ENCODE results near the gene PRKCA. TPM values are rescaled to one million over a fixed set of nuclear protein-coding genes. Genes with fewer than 3 reads are reported as not detected.
A peak's percentile ranks its signal among the peaks of the same experiment; 100 is the strongest.

PRKCA gene
- total RNA-seq, 1 experiment from 2014 or later = 22.6 TPM

DNA sequence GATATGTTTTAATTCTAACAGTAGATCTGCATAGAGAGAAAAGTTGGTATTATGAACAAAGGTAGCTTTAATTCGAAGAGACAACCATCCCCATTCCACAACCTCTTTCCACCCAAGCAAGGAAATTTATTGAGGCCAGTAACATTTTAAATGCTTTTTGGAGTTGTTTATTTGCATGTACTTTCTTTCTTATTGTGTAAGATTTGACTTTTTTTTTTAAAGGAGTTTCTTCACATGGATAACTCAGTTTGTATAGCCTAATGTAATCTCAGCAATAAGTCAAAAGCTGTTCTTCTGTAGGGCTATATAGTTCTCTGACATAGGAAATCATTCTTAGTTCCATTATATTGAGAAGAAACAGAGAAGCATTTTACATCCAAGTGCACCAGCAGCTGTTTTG, 163.3 kb downstream of the PRKCA start:
- no peaks in the 10 kb centered on the region for H3K36me3 ChIP-seq (ENCODE audit: low read depth, low read length)
- H3F3A ChIP-seq (ENCODE audit: low read length, unreplicated experiment) = peaks cover 6% of the 10 kb centered on the region
- H3K4me1 ChIP-seq (ENCODE audit: insufficient read depth, low read length) = peaks cover 83% of the 10 kb centered on the region
- intact Hi-C loops (cut with micrococcal nuclease) = loop anchor here (1.0 to 2.0 kb wide), 2 partner anchors 77 to 102 kb away; no protein-coding TSS in a partner anchor
- peak overlapping the region; percentile 80 for H3K27ac ChIP-seq (ENCODE audit: low read length)
- DNase-seq (no peak), ATAC-seq (no peak)
- H3K9me3 ChIP-seq (ENCODE audit: low read length) = no peaks in the 10 kb centered on the region
- no peak overlapping the region for H3K4me3 ChIP-seq (ENCODE audit: low read length)
- H3K27me3 ChIP-seq (ENCODE audit: low read length) = no peaks in the 10 kb centered on the region
- no peaks in the 10 kb centered on the region for H3K9me2 ChIP-seq (replicated peaks; ENCODE audit: low read length)
- no TSS peak for BruUV-seq (replicated peaks)
- no peak overlapping the region for H2AFZ ChIP-seq (ENCODE audit: low read length)
- no peak overlapping the region for H3K9ac ChIP-seq (ENCODE audit: low read length)
- TF ChIP-seq EZH2phosphoT487 (IDR thresholded peaks at IDR 0.05; ENCODE audit: borderline replicate concordance, low read length) (no peak), EZH2 (IDR thresholded peaks at IDR 0.05; ENCODE audit: low read length, unreplicated experiment) (no peak)
- TF ChIP-seq, protein P1, sequence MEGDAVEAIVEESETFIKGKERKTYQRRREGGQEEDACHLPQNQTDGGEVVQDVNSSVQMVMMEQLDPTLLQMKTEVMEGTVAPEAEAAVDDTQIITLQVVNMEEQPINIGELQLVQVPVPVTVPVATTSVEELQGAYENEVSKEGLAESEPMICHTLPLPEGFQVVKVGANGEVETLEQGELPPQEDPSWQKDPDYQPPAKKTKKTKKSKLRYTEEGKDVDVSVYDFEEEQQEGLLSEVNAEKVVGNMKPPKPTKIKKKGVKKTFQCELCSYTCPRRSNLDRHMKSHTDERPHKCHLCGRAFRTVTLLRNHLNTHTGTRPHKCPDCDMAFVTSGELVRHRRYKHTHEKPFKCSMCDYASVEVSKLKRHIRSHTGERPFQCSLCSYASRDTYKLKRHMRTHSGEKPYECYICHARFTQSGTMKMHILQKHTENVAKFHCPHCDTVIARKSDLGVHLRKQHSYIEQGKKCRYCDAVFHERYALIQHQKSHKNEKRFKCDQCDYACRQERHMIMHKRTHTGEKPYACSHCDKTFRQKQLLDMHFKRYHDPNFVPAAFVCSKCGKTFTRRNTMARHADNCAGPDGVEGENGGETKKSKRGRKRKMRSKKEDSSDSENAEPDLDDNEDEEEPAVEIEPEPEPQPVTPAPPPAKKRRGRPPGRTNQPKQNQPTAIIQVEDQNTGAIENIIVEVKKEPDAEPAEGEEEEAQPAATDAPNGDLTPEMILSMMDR (conservative IDR thresholded peaks at IDR 0.05; ENCODE audit: low read depth, low read length) = no peak
- peaks cover 64% of the 10 kb centered on the region for H3K79me2 ChIP-seq (ENCODE audit: low read length)
- POLR2A ChIA-PET (ENCODE audit: unreplicated experiment) = no interaction called here
- no peaks in the 10 kb centered on the region for H4K20me1 ChIP-seq (ENCODE audit: low read length)
- CTCF ChIA-PET = no interaction called here
- no peak overlapping the region for H3K4me2 ChIP-seq (ENCODE audit: low read length)

DNA sequence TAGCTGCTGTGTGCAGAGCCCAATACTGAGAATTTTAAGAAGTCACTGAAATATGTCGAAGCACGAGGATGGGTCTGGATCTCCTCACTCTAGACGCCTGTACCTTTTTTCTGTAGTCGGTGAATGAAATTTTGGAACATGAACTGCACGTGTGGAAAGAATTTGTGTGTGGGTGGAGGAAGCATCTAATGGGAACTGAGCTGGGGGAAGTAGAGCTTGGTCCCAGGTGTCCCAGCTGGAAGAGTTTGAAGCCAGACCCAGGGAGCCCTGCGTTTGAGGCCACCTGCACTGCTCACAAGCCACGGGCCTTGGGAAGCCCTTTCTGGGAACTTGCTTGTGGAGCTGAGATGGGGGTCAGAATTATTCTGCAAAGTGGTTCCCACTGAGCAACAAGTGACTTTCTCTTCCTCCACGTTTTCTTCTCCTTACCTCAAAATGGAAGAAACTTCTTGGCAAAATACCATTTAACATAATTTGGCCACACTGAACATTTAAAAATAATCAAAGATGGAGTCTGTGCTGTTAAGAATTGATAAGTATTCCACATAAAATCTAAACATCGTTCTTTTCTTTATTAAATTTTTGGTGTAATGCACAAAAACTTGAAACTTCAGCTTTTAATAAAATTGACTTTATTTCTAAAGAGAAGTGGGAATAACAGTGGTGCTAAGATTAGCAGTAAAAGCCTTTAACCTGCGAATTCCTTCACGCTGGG, 163.8 kb downstream of the PRKCA start:
- no peaks in the 10 kb centered on the region for H3K27me3 ChIP-seq (ENCODE audit: low read length)
- H3F3A ChIP-seq (ENCODE audit: low read length, unreplicated experiment) = peaks cover 6% of the 10 kb centered on the region
- no peaks in the 10 kb centered on the region for H3K36me3 ChIP-seq (ENCODE audit: low read depth, low read length)
- peak overlapping the region; percentile 28 for H3K9ac ChIP-seq (ENCODE audit: low read length)
- peaks cover 78% of the 10 kb centered on the region for H3K4me1 ChIP-seq (ENCODE audit: insufficient read depth, low read length)
- TF ChIP-seq, protein P1 (conservative IDR thresholded peaks at IDR 0.05; ENCODE audit: low read depth, low read length) = no peak
- TF ChIP-seq EZH2 (IDR thresholded peaks at IDR 0.05; ENCODE audit: low read length, unreplicated experiment) = no peak
- TF ChIP-seq EZH2phosphoT487 (IDR thresholded peaks at IDR 0.05; ENCODE audit: borderline replicate concordance, low read length) = no peak
- H4K20me1 ChIP-seq (ENCODE audit: low read length) = no peaks in the 10 kb centered on the region
- H3K4me3 ChIP-seq (ENCODE audit: low read length) = peak overlapping the region; percentile 45
- H3K27ac ChIP-seq (ENCODE audit: low read length) = peak overlapping the region; percentile 80
- ChIA-PET CTCF (no interaction called here), POLR2A (ENCODE audit: unreplicated experiment) (no interaction called here)
- H2AFZ ChIP-seq (ENCODE audit: low read length) = peak overlapping the region; percentile 42
- no peaks in the 10 kb centered on the region for H3K9me2 ChIP-seq (replicated peaks; ENCODE audit: low read length)
- DNase-seq (no peak), ATAC-seq (no peak)
- no peaks in the 10 kb centered on the region for H3K9me3 ChIP-seq (ENCODE audit: low read length)
- BruUV-seq (replicated peaks) = no TSS peak
- peak overlapping the region; percentile 72 for H3K4me2 ChIP-seq (ENCODE audit: low read length)
- intact Hi-C loops (cut with micrococcal nuclease) = loop anchor here (2.0 kb wide), 1 partner anchor 77 kb away; no protein-coding TSS in a partner anchor
- H3K79me2 ChIP-seq (ENCODE audit: low read length) = peaks cover 60% of the 10 kb centered on the region

DNA sequence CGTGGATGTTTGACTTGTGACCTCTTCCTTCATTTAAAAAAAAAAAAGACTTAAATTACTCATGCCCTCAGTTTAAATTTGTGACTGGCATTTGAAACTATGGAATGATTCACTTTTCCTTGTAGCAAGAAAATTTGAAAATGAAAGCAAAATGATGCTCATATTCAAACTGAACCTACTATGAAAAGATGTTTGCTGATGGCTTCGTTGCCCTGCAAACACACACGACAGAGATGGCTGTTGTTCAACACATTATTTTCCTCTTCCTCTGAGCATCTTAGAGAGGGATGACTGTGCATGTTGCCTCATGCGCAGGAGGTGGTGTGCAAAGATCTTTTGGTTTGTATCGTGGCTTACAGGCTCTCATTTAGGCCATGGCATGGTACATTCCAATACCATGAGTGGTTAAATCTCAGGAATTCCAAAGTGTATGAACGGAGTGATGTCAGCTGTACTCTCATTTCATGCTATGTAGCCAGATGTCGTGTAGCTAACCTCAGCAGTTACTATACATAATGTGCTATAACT, 164.5 kb downstream of the PRKCA start:
- Histone ChIP-seq H3K9ac (ENCODE audit: low read length) (peak overlapping the region; percentile 28), H3K36me3 (ENCODE audit: low read depth, low read length) (no peaks in the 10 kb centered on the region), H3K4me3 (ENCODE audit: low read length) (peak overlapping the region; percentile 45), H3K9me3 (ENCODE audit: low read length) (no peaks in the 10 kb centered on the region), H3K9me2 (replicated peaks; ENCODE audit: low read length) (no peaks in the 10 kb centered on the region), H3K4me2 (ENCODE audit: low read length) (peak overlapping the region; percentile 72), H4K20me1 (ENCODE audit: low read length) (no peaks in the 10 kb centered on the region), H3F3A (ENCODE audit: low read length, unreplicated experiment) (peaks cover 6% of the 10 kb centered on the region), H3K27me3 (ENCODE audit: low read length) (no peaks in the 10 kb centered on the region), H3K4me1 (ENCODE audit: insufficient read depth, low read length) (peaks cover 71% of the 10 kb centered on the region), H2AFZ (ENCODE audit: low read length) (peak overlapping the region; percentile 42), H3K79me2 (ENCODE audit: low read length) (peaks cover 53% of the 10 kb centered on the region), H3K27ac (ENCODE audit: low read length) (peak overlapping the region; percentile 80)
- no TSS peak for BruUV-seq (replicated peaks)
- intact Hi-C loops (cut with micrococcal nuclease) = loop anchor here (1.0 to 2.0 kb wide), 4 partner anchors 42 to 80 kb away; no protein-coding TSS in a partner anchor
- peak; percentile 92 for ATAC-seq
- ChIA-PET CTCF (interaction anchor here (1.3 kb wide), 1 partner anchor 100 kb away, joined by 3 read pairs; no protein-coding TSS in a partner anchor), POLR2A (ENCODE audit: unreplicated experiment) (interaction anchor here (0.5 to 0.9 kb wide), 3 partner anchors 41 to 1367 kb away, joined by 4 read pairs; no protein-coding TSS in a partner anchor)
- DNase-seq = peak; percentile 99
- TF ChIP-seq, protein P1 (conservative IDR thresholded peaks at IDR 0.05; ENCODE audit: low read depth, low read length) = no peak
- no peak for TF ChIP-seq EZH2phosphoT487 (IDR thresholded peaks at IDR 0.05; ENCODE audit: borderline replicate concordance, low read length)
- no peak for TF ChIP-seq EZH2 (IDR thresholded peaks at IDR 0.05; ENCODE audit: low read length, unreplicated experiment)
